Activated CD4-positive, CD25-positive, alpha-beta regulatory T cell treated with anti-CD3 and anti-CD28 coated beads, Interleukin-2, amount 50 U/mL, for 72 hours (primary cell): ENCODE results near the gene PCDH9.

Experiments used
- DNase-seq: peaks from one replicate; pipeline ENCODE4 v3.0.0; 2021

The PCDH9 gene

DNA sequence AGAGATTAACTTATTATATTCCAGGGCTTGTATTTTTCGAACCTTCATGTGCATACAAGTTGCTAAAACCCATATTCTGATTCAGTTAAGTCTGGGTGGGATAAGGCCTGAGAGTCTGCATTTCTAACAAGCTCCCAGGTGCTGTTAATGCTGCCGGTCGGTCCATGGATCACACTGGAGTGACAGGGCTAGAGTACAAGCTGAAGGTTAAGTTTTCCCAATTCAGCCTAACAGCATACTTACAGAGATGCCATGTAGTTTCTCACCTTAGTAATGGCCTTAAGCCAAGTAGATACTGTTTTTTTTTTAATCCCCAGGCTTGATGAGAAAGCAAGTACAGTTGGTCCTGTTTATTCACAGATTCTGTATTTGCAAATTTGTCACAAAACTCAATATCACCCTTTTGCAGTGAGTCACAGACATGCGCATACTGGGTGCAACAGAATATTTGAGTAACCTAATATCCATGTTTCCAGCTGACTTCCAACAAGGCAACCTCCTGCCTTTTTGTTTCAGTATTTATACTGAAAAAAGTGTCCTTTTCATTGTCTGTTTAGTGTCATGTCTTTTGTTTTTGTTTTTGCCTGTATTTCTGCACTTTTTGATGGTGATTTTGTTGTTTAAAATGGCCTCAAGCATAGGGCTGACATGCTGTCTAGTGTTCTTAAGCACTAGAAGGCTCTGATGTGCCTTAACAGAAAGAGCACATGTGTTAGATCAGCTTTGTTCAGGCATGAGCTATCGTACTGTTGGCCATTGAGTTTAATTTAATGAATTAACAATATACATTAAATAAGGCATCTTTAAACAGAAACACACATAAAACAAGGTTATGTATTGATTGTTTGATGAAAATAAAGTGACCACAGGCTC lies 875.0 kb downstream of the PCDH9 start:
- DNase-seq: no peak

GRCh38 chr13:66353664-66354063 lies 876.5 kb downstream of the PCDH9 start:
- DNase-seq: no peak

DNA sequence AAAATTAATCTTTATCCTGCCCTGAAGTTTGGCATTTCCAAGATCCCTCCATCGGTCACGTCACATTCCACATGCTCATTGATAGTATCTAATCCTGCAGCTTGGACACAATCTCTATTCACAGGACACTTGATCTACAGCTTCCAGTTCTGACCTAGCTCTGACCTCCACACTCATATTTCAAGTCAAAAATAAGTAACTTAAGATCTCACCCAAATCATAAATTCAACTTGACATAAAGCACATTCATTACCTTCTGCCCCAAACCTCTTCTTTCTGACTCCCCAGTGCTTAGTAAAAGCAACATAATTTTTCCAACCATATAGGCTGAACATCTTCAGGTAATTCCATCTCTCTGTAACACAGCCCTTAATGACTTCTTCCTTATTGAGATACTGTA lies 880.2 kb downstream of the PCDH9 start:
- DNase-seq: no peak

DNA sequence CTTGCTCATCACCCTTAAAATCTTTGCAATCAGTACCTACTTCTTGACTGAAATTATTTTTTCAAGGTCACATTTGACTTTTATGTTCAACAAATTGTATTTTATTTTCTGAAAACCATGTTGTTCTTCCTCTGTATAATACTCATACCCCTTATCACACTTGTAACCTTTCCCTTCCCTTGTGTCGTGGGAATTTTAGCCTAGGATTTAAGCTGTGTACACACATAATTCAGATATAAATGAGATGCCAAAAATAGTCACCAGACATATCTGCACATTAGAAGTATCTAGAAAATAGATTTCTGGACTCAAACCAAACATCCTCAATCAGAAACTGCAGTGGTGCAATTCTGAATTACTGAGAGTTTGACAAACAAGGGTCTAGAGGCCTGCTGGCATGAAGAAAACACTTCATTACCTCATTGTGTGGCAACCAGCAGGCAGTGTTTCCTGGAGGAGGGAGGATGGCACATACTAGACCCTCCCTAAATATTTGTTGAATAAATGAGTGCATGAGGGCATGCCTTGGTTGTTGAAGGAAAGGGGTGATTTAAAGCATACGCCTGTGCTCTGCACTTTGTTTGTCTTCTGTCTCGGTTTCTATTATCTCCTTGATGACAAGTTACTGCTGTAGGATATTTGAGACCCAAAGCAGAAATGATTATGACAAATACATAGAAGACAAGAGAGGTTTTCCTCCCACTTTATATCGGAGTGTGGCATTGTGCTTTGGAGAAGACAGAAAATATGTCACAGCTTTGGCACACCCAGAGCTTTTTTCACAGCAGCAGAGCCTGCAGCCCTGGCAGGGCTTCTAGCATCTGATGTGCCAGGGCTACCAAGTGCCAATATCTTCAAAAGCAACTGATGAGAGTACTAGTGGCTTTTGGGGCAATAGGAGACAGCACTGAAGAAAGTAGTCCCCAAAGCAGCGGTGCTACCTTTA lies 881.1 kb downstream of the PCDH9 start:
- no peak for DNase-seq

GRCh38 chr13:66347486-66348117 lies 882.5 kb downstream of the PCDH9 start:
- no peak for DNase-seq

GRCh38 chr13:66345971-66346370 lies 884.2 kb downstream of the PCDH9 start:
- DNase-seq: no peak

- DNase-seq: no peak
These were observed 884.7 kb downstream of the PCDH9 start for GRCh38 chr13:66345518-66345810.

DNA sequence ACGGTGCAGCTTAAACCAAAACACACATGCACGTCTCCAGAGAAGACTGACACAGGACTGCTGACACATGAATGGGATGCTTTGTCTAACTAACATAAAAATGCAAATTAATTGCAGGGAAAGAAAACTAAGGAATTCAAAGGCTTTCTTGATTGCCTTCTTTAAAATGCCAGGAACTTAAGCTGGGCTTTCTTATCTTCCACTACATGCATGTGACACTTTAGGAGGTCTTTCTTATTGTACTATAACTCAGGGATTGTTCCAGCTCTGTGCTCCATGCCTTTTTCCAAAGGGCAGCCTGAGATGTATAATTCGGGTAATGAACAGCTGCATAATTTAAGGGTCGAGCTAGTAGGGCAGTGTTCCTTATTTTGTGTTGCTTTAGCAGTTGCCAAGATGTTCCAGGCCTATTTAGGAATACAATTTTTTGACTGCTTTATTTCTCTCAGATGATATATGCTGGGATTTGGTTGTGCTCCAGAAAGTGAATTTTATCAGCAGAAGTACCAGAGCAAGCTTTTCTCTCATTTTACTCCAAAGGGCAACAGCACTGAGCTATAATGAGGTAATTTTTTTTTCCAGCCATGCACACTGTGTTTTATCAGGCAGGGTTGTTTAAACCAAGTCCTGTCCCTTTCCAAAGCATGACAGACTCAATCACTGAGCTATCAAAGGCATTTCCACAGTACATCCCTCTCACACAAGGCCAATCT lies 885.2 kb downstream of the PCDH9 start:
- DNase-seq: no peak

DNA sequence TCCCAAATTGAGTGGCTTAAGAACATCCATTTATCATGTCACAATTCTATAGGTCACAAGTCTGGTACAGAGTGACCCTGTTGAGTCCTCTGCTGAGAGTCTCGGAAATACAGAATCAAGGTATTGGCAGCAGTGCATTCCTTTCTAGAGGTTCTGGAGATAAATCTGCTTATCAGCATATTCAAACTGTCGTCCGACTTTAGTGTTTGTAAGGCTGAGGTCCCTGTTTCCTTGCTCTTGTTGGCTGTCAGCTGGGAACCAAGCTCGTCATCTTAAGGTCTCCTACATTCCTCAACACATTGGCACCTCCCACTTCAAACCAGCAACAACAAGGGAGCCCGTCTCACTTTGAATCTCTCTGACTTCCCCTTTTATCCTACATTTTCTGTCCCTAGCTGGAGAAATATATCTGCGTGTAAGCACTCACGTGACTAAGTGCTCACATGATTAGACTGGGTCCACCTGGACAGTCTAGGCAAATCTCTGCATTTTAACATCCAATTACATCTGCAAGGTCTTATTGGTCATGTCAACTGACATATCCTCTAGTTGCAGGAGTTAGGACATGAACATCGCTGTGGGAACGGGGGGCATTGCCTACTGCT lies 886.8 kb downstream of the PCDH9 start:
- no peak for DNase-seq

DNA sequence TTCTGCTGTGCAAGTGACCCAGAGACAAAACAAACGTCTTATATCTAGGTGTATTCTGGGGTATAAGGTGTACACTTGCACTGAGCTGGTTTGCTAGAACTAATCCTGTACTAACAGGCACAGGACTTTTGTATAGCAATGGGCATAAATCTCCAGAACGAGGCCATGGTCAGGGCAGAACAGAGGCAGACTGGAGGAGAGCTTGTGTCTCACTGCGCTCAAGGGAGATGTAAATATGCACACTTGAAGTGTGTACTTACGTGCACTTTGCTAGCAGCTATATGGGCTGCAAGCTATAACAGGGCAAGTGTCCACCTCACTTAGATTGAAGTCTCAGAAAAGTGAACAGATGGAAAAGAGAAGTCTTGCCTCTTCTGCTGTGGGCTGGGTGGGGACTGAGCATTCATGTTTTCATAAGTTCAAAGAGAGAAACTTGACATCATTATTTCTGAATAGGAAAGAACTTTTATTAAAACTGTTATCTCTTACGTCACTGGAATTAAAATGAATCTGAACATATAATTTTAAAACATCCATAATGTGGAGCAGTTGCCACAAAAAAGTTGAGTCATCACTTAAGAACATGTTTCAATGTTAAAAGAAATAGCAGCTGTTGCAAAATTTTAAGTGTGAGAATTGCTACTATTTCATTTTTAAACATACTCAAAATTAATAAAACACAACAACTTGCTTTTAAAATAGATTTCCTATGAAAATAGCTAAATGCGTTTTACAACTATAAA lies 888.3 kb downstream of the PCDH9 start:
- DNase-seq: no peak

DNA sequence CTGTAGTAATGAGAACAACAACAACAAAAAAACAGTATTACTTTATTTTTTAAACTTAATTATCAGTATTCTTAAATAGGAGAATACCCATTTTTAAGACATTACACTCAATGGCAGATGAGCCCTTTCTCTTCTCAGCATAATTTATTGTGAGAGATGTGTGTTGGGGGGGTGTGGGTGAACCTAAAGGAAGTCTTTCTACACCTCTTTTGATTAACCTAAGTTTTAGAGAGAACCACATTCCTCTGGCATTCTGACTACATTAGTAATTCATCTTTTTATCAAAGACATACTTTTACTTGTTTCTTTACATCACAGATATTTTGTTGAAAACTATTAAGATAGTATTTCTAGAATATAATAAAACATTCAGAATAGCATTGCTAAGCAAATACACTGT lies 890.9 kb downstream of the PCDH9 start:
- DNase-seq: no peak

GRCh38 chr13:66338542-66338941 lies 891.6 kb downstream of the PCDH9 start:
- no peak for DNase-seq

- DNase-seq: no peak
These were observed 894.5 kb downstream of the PCDH9 start for GRCh38 chr13:66335626-66336025.

GRCh38 chr13:66329988-66330451 lies 900.1 kb downstream of the PCDH9 start:
- no peak for DNase-seq

GRCh38 chr13:66328476-66328875 lies 901.7 kb downstream of the PCDH9 start:
- DNase-seq: no peak

DNA sequence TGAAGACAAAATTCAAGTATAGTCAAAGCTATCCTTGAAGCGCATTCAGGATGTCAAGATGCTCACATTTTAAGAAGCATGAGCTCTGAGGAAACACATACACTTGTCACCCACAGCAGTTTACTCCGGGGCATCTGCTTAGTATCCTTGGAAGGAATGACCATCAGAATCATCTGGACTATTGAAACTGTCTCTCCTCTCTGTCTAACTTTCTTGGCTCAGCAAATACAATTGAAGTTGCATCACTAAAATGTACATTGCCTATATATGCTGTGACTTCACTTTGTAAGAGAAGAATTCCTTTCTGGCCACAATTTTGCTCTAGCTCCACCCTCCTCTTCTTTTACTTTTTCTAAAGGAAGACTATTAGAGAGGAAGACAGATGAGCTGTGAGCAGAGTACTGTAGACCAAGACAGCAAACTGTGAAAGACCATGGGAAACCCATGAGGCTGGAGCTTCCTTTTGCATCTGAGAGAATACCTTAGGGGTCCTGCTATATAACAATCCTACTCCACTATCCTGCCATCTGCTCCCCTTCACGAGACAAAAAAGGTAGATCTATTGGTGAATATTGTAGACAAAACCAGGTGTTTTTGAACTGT lies 906.3 kb downstream of the PCDH9 start:
- no peak for DNase-seq

DNA sequence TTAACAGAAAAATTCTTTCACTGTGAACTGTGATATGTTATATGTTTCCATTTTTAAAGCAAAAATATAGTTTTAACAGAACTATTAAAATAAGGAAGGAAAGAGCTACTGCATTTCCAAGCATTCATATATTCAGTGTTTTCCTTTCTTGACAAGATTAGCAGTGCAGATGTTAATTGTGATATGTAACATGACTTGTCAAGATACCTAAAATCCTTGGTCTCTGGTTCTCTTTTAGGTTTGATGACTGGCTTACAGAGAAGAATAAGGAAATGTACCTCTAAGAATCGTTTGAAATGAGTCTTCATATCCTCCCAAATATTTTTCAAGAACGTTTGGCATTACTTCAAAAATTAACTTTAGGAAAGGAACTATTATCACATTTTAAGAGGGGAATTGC lies 907.2 kb downstream of the PCDH9 start:
- no peak for DNase-seq

- DNase-seq: no peak
These were observed 907.9 kb downstream of the PCDH9 start for GRCh38 chr13:66322193-66322740.

DNA sequence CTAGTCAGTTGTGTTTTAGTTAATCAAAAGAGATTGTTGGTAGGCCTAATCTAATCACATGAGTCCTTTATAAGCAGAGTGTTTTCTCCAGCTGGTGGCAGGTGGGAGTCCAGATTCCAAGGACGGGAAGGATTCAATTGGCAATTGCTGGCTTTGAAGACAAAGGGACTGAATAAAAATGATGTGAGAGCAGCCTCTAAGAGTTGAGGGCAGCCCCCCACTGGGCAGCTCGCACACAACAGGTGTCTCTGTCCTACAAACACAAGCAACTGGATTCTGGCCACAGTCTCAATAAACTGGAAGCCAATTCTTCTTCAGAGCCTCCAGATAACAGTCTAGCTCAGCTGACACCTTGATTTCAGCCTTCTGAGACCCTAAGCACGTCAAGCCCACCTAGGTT lies 915.2 kb downstream of the PCDH9 start:
- no peak for DNase-seq

GRCh38 chr13:66313413-66313812 lies 916.7 kb downstream of the PCDH9 start:
- DNase-seq: no peak
